Kidney (tissue), 14 donors: Measurements from ENCODE around the gene ADCY4. TPM values are rescaled to one million over a fixed set of nuclear protein-coding genes. Genes with fewer than 3 reads are reported as not detected.

Source experiments
- DNase-seq, 5 donors: peaks; one replicate each; pipeline ENCODE4 v3.0.0-alpha.2; 2013 to 2020
- FAIRE-seq: peaks from 2 replicates; lab custom pipeline; 2012; peaks lifted over from hg19 to GRCh38; lab: Jason Lieb, UNC
- H3K27ac ChIP-seq, 2 donors: one replicate each; pipeline ENCODE4 v1.7.0; 2013; ENCODE audit warnings: low read depth in 2 of 2, low read length in 2 of 2, inconsistent platforms in 1 of 2
- H3K27me3 ChIP-seq: one replicate; pipeline ENCODE4 v1.7.1; 2013; ENCODE audit warnings: low read length, inconsistent platforms; ENCODE audit not compliant: control insufficient read depth, insufficient read depth
- H3K36me3 ChIP-seq, 3 donors: one replicate each; pipeline versions ENCODE4 v1.7.0 to v1.7.1; 2013; ENCODE audit warnings: low read length in 3 of 3, control low read depth in 1 of 3, inconsistent platforms in 1 of 3; ENCODE audit not compliant: insufficient read depth in 3 of 3, control insufficient read depth in 2 of 3
- H3K4me1 ChIP-seq, 3 donors: one replicate each; pipeline versions ENCODE4 v1.7.0 to v1.7.1; 2013; ENCODE audit warnings: low read length in 3 of 3, inconsistent platforms in 1 of 3, low read depth in 1 of 3; ENCODE audit not compliant: control insufficient read depth in 2 of 3, insufficient read depth in 2 of 3
- H3K4me3 ChIP-seq, 3 donors: one replicate each; pipeline versions ENCODE4 v1.7.0 to v1.8.1; 2013; ENCODE audit warnings: low read length in 3 of 3, control low read depth in 1 of 3, inconsistent platforms in 1 of 3
- H3K9ac ChIP-seq, 3 donors: one replicate each; pipeline versions ENCODE4 v1.7.0 to v1.7.1; 2013; ENCODE audit warnings: low read length in 3 of 3, control low read depth in 1 of 3, inconsistent platforms in 1 of 3
- H3K9me3 ChIP-seq, 3 donors: one replicate each; pipeline versions ENCODE4 v1.7.0 to v1.7.1; 2013; ENCODE audit warnings: low read length in 3 of 3, control low read depth in 1 of 3, inconsistent platforms in 1 of 3; ENCODE audit not compliant: control insufficient read depth in 2 of 3, insufficient read depth in 1 of 3
- intact Hi-C: fragments of 100-400 bp; cut with DNase I; formaldehyde crosslinking; loops from one replicate; pipeline ENCODE4 v1.11.1; 2022
- polyA plus RNA-seq: library from polyadenylated mRNA; stranded (reverse); fragments of 350-450 nt; fragmentation: Illumina TruSeq; extraction: RNeasy Lipid Tissue Mini Kit (QIAGEN cat#74804); gene quantifications from one replicate; pipeline ENCODE4 v1.2.3, GENCODE V29; 2014; ENCODE audit warnings: low read depth, low replicate concordance; ENCODE audit not compliant: insufficient read depth
- total RNA-seq: library from RNA; stranded (reverse); fragmentation: NEBNext Ultra II Directional; extraction: Animal tissue kit (Norgen Biotek cat#: 25700); gene quantifications from one replicate; pipeline ENCODE4 v1.2.1, GENCODE V29; 2021
- TF ChIP-seq, protein P1 (sequence below): IDR thresholded peaks from 3 replicates; pipeline ENCODE4 v1.5.1; 2012; ENCODE audit warnings: mild to moderate bottlenecking, moderate library complexity, borderline replicate concordance; ENCODE audit not compliant: insufficient read depth; ENCODE audit errors: extremely low read depth
- donor health status: control.
- donor health status: control.
- donor health status: control.
- donor health status: control.
- donor health status: control.
- donor health status: DM: yes; HTN: yes; CAD: no.
- donor health status: Normal renal cell carcinoma (clear cell type).

The ADCY4 gene
- total and polyA plus RNA-seq, 2 donors from 2014 or later, result 19.2 to 57.5 TPM

DNA sequence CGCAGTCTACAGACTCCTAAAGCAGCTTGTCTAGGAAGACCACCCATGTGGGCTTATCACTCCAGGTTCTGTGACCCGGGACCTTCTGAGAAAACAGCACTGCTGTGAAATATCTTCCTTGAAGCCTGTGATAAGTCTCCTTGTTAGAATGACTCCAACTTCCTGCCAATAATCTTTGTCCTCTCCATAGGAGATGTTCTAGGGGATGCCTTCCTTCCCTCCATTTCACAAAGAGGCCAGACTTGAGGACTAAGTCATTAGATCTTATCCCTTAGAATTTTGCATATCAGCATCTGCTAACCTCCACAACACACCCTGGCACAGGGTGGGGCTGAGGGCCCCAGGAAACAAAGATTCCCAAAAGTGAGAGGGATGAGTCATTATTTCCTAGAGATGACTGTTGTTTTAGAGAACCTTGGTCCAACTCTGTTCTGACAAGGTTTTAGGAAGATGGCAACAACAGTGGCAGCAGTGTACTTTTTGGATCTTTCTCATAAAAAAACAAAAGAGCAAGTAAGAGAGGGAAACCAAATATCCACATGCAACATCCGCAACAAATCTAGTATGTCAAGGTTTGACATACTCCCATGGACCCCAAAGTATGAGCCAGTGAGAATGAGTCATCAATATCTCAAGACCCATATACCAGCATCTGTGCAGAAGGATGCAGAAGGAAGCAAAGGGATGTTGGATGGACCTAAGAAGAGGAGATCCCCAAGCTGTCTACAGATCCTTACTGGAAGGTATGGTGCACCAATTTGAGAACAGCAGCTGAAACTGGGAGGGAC, 17.5 kb downstream of the ADCY4 start:
- DNase-seq (no peak), FAIRE-seq (no peak)
- TF ChIP-seq, protein P1, sequence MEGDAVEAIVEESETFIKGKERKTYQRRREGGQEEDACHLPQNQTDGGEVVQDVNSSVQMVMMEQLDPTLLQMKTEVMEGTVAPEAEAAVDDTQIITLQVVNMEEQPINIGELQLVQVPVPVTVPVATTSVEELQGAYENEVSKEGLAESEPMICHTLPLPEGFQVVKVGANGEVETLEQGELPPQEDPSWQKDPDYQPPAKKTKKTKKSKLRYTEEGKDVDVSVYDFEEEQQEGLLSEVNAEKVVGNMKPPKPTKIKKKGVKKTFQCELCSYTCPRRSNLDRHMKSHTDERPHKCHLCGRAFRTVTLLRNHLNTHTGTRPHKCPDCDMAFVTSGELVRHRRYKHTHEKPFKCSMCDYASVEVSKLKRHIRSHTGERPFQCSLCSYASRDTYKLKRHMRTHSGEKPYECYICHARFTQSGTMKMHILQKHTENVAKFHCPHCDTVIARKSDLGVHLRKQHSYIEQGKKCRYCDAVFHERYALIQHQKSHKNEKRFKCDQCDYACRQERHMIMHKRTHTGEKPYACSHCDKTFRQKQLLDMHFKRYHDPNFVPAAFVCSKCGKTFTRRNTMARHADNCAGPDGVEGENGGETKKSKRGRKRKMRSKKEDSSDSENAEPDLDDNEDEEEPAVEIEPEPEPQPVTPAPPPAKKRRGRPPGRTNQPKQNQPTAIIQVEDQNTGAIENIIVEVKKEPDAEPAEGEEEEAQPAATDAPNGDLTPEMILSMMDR, result no peak
- H3K4me1 ChIP-seq, result peaks cover 0 to 17% (median 15%) of the 10 kb centered on the region in 3 donors
- H3K4me3 ChIP-seq, result no peak overlapping the region
- no peak overlapping the region for H3K27ac ChIP-seq
- intact Hi-C loops, result no loop called here
- H3K27me3 ChIP-seq, result peaks cover 9% of the 10 kb centered on the region
- no peaks in the 10 kb centered on the region for H3K36me3 ChIP-seq
- no peak overlapping the region for H3K9ac ChIP-seq
- no peaks in the 10 kb centered on the region for H3K9me3 ChIP-seq

DNA sequence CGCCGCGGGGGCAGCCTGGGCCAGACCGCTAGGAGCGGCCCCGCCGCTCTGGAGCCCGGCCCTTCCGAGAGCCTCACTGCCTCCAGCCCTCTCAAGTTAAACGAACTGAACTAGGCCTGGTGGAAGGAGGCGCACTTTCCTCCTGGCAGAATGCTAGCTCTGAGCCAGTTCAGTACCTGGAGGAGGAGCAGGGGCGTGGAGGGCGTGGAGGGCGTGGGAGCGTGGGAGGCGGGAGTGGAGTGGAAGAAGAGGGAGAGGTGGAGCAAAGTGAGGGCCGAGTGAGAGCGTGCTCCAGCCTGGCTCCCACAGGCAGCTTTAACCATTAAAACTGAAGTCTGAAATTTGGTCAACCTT, 18.3 kb downstream of the ADCY4 start:
- H3K36me3 ChIP-seq, result no peaks in the 10 kb centered on the region
- intact Hi-C loops, result no loop called here
- no peak overlapping the region for H3K4me3 ChIP-seq
- H3K9me3 ChIP-seq, result no peaks in the 10 kb centered on the region
- DNase-seq, result peak in 2 of 5 donors; percentile 23 to 69
- peaks cover 0 to 20% (median 16%) of the 10 kb centered on the region in 3 donors for H3K4me1 ChIP-seq
- no peak for FAIRE-seq
- H3K27me3 ChIP-seq, result peaks cover 9% of the 10 kb centered on the region
- no peak overlapping the region for H3K27ac ChIP-seq
- H3K9ac ChIP-seq, result no peak overlapping the region
- TF ChIP-seq, protein P1, result no peak

DNA sequence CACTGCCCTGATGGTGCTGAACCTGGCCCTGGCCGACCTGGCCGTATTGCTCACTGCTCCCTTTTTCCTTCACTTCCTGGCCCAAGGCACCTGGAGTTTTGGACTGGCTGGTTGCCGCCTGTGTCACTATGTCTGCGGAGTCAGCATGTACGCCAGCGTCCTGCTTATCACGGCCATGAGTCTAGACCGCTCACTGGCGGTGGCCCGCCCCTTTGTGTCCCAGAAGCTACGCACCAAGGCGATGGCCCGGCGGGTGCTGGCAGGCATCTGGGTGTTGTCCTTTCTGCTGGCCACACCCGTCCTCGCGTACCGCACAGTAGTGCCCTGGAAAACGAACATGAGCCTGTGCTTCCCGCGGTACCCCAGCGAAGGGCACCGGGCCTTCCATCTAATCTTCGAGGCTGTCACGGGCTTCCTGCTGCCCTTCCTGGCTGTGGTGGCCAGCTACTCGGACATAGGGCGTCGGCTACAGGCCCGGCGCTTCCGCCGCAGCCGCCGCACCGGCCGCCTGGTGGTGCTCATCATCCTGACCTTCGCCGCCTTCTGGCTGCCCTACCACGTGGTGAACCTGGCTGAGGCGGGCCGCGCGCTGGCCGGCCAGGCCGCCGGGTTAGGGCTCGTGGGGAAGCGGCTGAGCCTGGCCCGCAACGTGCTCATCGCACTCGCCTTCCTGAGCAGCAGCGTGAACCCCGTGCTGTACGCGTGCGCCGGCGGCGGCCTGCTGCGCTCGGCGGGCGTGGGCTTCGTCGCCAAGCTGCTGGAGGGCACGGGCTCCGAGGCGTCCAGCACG, 18.9 kb downstream of the ADCY4 start:
- peaks cover 9% of the 10 kb centered on the region for H3K27me3 ChIP-seq
- TF ChIP-seq, protein P1, result peak; percentile 27
- intact Hi-C loops, result no loop called here
- peak overlapping the region; percentile 53 to 57 for H3K27ac ChIP-seq
- FAIRE-seq (no peak), DNase-seq (peak in 4 of 5 donors; percentile 28 to 89 (median 48))
- no peak overlapping the region for H3K9ac ChIP-seq
- H3K36me3 ChIP-seq, result no peaks in the 10 kb centered on the region
- peaks cover 0 to 20% (median 16%) of the 10 kb centered on the region in 3 donors for H3K4me1 ChIP-seq
- no peak overlapping the region for H3K4me3 ChIP-seq
- no peaks in the 10 kb centered on the region for H3K9me3 ChIP-seq
